ENCODE measurements around the gene PMM1.
"Not testable (repeated sequence)": the region's sequence is repeated elsewhere in the genome, so short reads cannot be mapped to it uniquely, and the experiment has no call there.

PMM1 gene

GRCh38 chr22:41589391-41590241 lies at the start of gene PMM1:
Gene PMM1 (minus strand): TSS chr22:41589840. CDS start chr22:41589805, 35 bp downstream.
- peak; percentile 99 for DNase-seq

- peak; percentile 85 for DNase-seq
Observed at GRCh38 chr22:41638748-41639147, 49.1 kb upstream of the PMM1 start.

GRCh38 chr22:41638124-41638523 lies 48.5 kb upstream of the PMM1 start:
- peak; percentile 95 for DNase-seq

- peak; percentile 57 for DNase-seq
Observed at GRCh38 chr22:41637623-41638022, 48.0 kb upstream of the PMM1 start.

- peak; percentile 65 for DNase-seq
Observed at GRCh38 chr22:41636467-41636866, 46.8 kb upstream of the PMM1 start.

GRCh38 chr22:41634610-41635009 lies 45.0 kb upstream of the PMM1 start:
- not testable (repeated sequence) for DNase-seq

- not testable (repeated sequence) for DNase-seq
Observed at GRCh38 chr22:41631615-41632014, 42.0 kb upstream of the PMM1 start.

GRCh38 chr22:41631115-41631514 lies 41.5 kb upstream of the PMM1 start:
- not testable (repeated sequence) for DNase-seq

GRCh38 chr22:41625577-41625976 lies 35.9 kb upstream of the PMM1 start:
- no peak for DNase-seq

GRCh38 chr22:41621911-41622179 lies 32.2 kb upstream of the PMM1 start:
- no peak for DNase-seq

GRCh38 chr22:41621099-41621910 lies 31.7 kb upstream of the PMM1 start, which contains the start of gene XRCC6:
Gene XRCC6 (plus strand): TSS chr22:41621295. CDS start chr22:41622005, 710 bp downstream.
- peak; percentile 98 for DNase-seq

GRCh38 chr22:41620589-41621098 lies 31.0 kb upstream of the PMM1 start, which contains the start of gene DESI1:
Gene DESI1 (minus strand): TSS chr22:41621043. CDS start chr22:41620839, 204 bp downstream.
- peak; percentile 79 for DNase-seq

GRCh38 chr22:41619979-41620588 lies 30.4 kb upstream of the PMM1 start:
- peak; percentile 73 for DNase-seq

- no peak for DNase-seq
Observed at GRCh38 chr22:41613456-41613855, 23.8 kb upstream of the PMM1 start.

- DNase-seq, result no peak
Observed at GRCh38 chr22:41612603-41613306, 23.1 kb upstream of the PMM1 start.

GRCh38 chr22:41608386-41608785 lies 18.7 kb upstream of the PMM1 start:
- no peak for DNase-seq

- DNase-seq, result no peak
Observed at GRCh38 chr22:41603873-41604332, 14.3 kb upstream of the PMM1 start.

GRCh38 chr22:41600976-41601375 lies 11.3 kb upstream of the PMM1 start:
- DNase-seq, result no peak

GRCh38 chr22:41598891-41599635 lies 9.4 kb upstream of the PMM1 start:
- no peak for DNase-seq

GRCh38 chr22:41598081-41598480 lies 8.4 kb upstream of the PMM1 start:
- peak; percentile 36 for DNase-seq

GRCh38 chr22:41597635-41597953 lies 8.0 kb upstream of the PMM1 start:
- DNase-seq, result no peak
